ENCODE data around the gene EIF4E2.

Gene EIF4E2

DNA sequence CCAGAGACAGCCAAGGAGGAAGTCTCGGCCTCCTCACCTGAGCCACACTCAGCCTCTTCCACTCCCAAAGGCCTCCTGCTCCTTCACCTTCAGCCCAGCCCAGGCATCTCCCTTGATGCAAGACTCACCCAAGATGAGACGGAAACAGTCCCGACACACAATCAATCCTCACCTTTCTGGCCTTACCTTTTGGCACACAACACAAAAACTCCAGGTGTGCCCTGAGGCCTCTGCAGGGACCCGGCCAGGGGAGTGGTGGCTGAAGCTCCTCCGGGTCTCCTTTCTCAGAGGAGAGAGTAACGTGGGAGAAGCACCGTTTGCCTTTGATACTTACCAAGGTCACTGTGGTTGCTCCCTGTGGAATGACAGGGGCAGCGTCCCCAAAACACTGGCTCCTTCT lies 59.1 kb downstream of the EIF4E2 start:
- Mint-ChIP-seq H3K9me3 (ENCODE audit: low read depth) (no peaks in the 10 kb centered on the region), H3K4me3 (no peak overlapping the region), H3K27ac (no peak overlapping the region), H3K4me1 (ENCODE audit: low read depth) (peaks cover 4% of the 10 kb centered on the region), H3K36me3 (no peaks in the 10 kb centered on the region), H3K27me3 (no peaks in the 10 kb centered on the region)

DNA sequence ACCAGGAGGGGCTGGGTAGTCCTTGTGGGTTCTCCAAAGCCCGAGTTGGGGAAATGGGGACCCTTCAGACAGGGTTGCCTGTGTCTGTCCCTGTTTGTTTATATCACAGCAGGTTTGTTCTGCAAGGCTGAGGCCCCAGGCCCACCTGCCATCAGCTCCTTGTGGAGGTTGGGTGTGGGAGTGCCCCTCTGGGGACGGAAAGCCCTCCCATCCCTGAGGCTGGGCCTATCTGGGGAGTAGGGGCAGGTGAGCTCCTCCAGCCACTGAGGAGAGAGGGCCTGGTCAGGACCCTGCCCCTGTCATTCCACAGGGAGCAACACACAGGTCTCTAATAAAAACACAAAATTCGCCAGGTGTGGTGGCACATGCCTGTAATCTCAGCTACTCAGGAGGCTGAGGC lies 59.6 kb downstream of the EIF4E2 start:
- Mint-ChIP-seq H3K27ac (no peak overlapping the region), H3K4me3 (no peak overlapping the region), H3K4me1 (ENCODE audit: low read depth) (peaks cover 4% of the 10 kb centered on the region), H3K9me3 (ENCODE audit: low read depth) (no peaks in the 10 kb centered on the region), H3K36me3 (no peaks in the 10 kb centered on the region), H3K27me3 (no peaks in the 10 kb centered on the region)

DNA sequence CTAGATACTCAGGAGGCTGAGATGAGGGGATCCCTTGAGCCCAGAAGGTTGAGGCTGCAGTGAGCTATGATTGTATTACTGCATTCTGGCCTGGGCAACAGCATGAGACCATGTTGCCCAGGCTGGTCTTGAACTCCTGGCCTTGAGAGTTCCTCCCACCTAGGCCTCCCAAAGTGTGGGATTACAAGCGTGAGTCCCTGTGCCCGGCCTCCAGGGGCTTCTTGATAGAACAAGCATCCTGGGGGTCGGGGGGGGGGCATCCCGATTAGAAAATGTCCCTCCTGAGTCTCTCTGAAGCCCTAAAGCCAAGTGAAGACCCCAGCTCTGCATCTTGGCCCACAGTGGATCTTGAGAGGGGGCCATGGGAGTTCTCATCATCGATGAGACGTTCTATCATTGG lies 60.6 kb downstream of the EIF4E2 start:
- no peaks in the 10 kb centered on the region for H3K9me3 Mint-ChIP-seq (ENCODE audit: low read depth)
- no peaks in the 10 kb centered on the region for H3K36me3 Mint-ChIP-seq
- no peak overlapping the region for H3K27ac Mint-ChIP-seq
- no peaks in the 10 kb centered on the region for H3K27me3 Mint-ChIP-seq
- H3K4me1 Mint-ChIP-seq (ENCODE audit: low read depth), result peaks cover 2% of the 10 kb centered on the region
- H3K4me3 Mint-ChIP-seq, result no peak overlapping the region

DNA sequence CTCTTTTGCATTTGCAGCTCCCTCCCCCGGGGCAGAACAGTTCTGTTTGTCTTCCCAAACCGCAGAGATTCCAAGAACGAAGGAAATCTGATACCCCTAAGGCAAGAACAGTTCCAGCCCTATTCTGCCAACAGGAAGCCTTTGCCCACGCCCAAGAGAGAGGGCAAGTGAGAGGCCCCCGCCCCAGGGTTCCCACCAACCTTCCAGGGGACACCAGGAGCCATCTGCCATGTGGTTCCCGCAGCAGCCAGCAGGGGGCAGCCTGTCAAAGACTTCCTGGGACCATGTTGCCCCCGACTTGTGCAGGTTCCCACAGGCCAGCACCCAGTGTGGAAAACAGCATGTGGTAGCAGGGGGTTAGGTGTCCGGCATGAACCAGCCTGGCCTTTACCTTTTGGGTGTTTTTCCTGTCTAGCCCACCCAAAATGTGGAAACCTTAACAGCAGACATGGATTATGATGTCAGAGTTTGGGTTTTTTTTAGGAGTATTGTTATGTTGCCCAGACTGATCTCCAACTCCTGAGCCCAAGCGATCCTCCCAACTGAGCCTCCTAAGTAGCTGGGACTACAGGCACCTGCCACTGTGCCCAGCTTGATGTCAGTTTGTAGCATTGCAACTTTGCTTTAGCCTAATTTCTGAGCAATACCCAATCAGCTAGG lies 61.2 kb downstream of the EIF4E2 start:
- Mint-ChIP-seq H3K4me1 (ENCODE audit: low read depth) (no peaks in the 10 kb centered on the region), H3K27me3 (no peaks in the 10 kb centered on the region), H3K9me3 (ENCODE audit: low read depth) (no peaks in the 10 kb centered on the region), H3K36me3 (no peaks in the 10 kb centered on the region), H3K27ac (no peak overlapping the region), H3K4me3 (no peak overlapping the region)

DNA sequence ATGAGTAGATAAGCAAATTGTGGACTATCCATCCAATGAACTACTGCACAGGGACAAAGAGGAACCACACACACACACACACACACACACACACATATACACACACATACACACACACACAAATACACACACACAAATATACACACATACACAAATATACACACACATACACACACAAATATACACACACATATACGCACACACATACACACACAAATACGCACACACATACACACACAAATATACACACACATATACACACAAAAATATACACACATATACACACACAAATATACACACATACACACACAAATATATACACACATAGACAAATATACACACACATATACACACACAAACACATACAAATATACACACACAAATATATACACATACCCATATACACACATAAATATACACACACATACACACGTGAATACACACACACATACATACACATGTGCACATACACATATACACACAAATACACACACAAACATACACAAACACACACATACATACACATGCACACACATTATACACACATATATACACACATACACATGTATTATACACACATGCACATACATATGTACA lies 63.1 kb downstream of the EIF4E2 start:
- Mint-ChIP-seq H3K27me3 (no peaks in the 10 kb centered on the region), H3K9me3 (ENCODE audit: low read depth) (no peaks in the 10 kb centered on the region), H3K36me3 (no peaks in the 10 kb centered on the region), H3K4me1 (ENCODE audit: low read depth) (no peaks in the 10 kb centered on the region), H3K27ac (no peak overlapping the region), H3K4me3 (no peak overlapping the region)

DNA sequence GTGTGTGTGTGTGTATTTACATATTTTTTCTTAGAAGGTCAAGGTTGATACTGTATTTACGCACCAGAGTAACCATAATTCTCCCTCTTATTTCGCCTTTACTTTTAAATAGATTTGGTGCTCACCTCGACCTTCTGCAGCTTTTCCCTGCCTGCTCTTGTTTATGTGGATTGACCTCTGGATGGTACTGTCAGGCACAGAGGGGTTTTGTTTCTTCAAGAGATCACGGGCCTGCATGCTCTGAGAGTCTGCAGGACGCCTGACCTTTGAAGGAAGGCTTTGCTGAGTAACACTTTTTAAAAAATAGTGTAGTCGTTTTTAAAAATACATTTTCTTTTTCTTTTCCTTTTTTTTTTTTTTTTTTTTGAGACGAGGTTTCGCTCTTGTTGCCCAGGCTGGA lies 64.8 kb downstream of the EIF4E2 start:
- Mint-ChIP-seq H3K27me3 (no peaks in the 10 kb centered on the region), H3K4me1 (ENCODE audit: low read depth) (no peaks in the 10 kb centered on the region)

More for the DNA sequence above, 64.8 kb downstream of the EIF4E2 start:
- Mint-ChIP-seq H3K9me3 (ENCODE audit: low read depth) (no peaks in the 10 kb centered on the region), H3K27ac (no peak overlapping the region), H3K4me3 (no peak overlapping the region), H3K36me3 (no peaks in the 10 kb centered on the region)

Measured in activated naive CD8-positive, alpha-beta T cell (primary cell).